D721Med (cell line): ENCODE results near the gene MAP2K3.
"Not testable (repeated sequence)": the region's sequence is repeated elsewhere in the genome, so short reads cannot be mapped to it uniquely, and the experiment has no call there.

Source experiments
- DNase-seq: peaks from one replicate; pipeline ENCODE4 v3.0.0; 2011; ENCODE audit warnings: low spot score; ENCODE audit not compliant: insufficient read length
- FAIRE-seq: peaks from 2 replicates; lab custom pipeline; 2011; peaks lifted over from hg19 to GRCh38; lab: Jason Lieb, UNC
- CTCF ChIP-seq: IDR thresholded peaks from 2 replicates; pipeline ENCODE4 v1.5.1; 2012; ENCODE audit warnings: mild to moderate bottlenecking, control low read depth; ENCODE audit not compliant: insufficient read depth; ENCODE audit errors: missing control alignments

The MAP2K3 gene

GRCh38 chr17:21313320-21313719 lies 28.8 kb downstream of the MAP2K3 start:
- no peak for TF ChIP-seq CTCF
- DNase-seq, result no peak
- FAIRE-seq, result no peak

- FAIRE-seq, DNase-seq: not testable (repeated sequence)
Observed at GRCh38 chr17:21313761-21314160, 29.2 kb downstream of the MAP2K3 start.

GRCh38 chr17:21314261-21314664 lies 29.8 kb downstream of the MAP2K3 start:
- DNase-seq, FAIRE-seq: not testable (repeated sequence)

- DNase-seq, FAIRE-seq: not testable (repeated sequence)
Observed at GRCh38 chr17:21314701-21315111, 30.2 kb downstream of the MAP2K3 start.

DNA sequence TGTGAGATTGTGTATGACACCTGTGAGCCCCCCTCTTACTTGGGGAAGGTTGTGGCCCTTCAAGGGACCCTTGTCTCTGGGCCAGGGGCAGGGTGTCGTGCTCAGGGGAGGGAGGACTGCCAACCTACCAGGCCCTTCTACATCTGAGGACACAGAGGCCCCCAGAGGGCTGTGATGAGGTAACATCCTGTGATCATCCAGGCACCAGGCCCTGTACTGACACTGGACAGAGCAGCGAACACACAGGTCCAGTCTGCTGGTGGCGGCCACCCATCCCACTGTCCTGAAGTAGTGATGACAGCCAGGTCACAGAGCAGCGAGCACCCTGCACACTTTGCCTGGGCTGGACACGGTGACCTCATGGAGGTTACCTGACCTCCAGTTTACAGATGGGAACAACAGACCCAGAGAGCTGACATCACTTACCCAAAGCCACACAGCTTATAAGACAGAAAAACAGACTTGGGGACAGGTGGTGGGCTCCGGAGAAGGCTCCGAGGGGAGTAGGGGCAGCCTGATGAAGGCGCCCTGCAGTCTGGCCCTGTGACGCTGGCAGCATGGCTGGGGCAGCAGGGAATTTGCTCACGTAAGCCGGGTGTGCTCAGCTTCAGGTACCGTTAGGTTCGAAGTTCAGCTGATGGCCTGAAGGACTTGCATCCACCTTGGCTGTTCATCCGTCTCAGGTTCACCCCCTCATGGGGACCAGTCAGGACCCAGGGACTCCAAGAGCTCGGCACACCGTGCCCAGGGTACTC lies 30.9 kb downstream of the MAP2K3 start:
- DNase-seq, FAIRE-seq: not testable (repeated sequence)

DNA sequence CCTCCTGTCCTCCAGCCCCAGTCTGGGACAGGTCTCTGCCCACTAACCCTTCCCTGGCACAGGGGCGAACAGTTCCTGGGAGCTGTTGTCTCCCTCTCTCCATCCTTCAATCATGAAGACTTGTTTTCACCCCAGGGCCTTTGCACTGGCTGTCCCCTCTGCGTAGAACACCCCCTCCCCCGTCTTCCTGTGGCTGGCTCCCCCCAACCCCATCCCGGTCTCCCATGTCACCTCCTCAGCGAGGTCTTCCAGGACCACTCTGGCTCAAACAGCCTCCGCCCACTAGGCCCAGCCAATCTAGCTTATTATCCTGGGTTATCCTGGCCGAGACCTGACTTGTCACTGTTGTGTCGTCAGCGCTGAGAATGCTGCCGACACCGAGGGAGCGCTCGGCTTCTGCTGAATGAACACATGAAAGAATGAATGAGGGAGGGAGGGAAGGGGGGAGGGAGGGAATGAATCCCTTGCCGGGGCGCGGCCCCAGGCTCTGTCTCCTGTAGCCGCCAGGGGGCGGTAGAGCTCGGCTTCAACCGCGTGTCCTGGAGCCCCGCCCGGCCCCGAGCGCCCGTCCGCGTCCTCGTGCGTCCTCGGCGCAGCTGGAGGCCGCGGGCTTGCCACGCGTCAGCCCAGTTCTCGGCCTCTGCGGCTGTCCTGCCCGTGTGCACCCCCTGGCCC lies 31.8 kb downstream of the MAP2K3 start:
- not testable (repeated sequence) for FAIRE-seq

DNA sequence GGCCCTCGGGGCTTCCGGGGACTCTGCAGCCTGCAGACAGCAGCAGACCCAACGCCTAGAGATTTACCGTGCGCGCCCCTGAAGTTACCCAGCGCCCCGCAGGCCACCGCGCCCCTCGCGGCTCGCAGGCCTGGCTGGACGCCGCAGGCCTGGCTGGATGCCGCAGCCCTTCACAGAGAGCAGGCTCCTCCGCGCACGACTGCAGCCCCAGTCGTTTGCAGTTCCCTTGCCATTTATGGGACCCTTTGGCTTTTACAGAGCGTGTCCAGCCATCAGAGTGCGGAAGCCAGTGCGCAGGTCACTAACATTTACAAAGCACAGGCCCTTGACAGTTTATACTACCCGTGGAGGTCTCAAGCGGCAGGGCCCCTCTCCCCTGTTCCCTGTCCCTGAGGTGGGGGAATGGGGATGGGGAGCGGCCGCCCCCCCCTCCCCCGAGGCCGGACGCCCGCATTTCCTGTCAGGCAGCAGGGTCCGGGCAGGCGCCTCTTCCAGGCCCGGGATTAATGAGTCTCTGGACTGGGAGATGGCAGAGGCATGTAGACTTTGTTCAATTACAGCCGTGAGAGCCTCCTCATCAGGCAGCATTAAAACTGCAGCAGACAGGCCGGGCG lies 32.5 kb downstream of the MAP2K3 start:
- FAIRE-seq, result not testable (repeated sequence)

More for the DNA sequence above, 31.8 kb downstream of the MAP2K3 start:
- DNase-seq, result not testable (repeated sequence)

GRCh38 chr17:21317821-21318220 lies 33.3 kb downstream of the MAP2K3 start:
- not testable (repeated sequence) for FAIRE-seq, DNase-seq

More for the DNA sequence above, 32.5 kb downstream of the MAP2K3 start:
- not testable (repeated sequence) for DNase-seq

- FAIRE-seq, result no peak
Observed at GRCh38 chr17:21318439-21318838, 33.9 kb downstream of the MAP2K3 start.

DNA sequence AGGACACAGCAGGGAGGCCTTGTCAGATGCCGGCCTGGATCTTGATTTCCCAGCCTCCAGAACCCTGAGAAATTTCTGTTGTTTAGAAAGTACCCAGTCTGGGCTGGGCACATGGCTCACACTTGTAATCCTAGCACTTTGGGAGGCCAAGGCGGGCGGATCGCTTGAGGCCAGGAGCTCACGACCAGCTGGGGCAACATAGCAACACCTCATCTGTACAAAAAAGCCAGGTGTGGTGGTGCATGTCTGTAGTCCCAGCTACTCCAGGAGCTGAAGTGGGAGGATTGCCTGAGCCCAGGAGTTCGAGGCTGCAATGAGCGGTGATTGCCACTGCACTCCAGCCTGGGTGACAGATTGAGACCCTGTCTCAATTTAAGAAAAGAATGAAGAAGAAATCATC lies 34.3 kb downstream of the MAP2K3 start:
- not testable (repeated sequence) for DNase-seq, FAIRE-seq

More at GRCh38 chr17:21318439-21318838, 33.9 kb downstream of the MAP2K3 start:
- no peak for TF ChIP-seq CTCF
- no peak for DNase-seq

DNA sequence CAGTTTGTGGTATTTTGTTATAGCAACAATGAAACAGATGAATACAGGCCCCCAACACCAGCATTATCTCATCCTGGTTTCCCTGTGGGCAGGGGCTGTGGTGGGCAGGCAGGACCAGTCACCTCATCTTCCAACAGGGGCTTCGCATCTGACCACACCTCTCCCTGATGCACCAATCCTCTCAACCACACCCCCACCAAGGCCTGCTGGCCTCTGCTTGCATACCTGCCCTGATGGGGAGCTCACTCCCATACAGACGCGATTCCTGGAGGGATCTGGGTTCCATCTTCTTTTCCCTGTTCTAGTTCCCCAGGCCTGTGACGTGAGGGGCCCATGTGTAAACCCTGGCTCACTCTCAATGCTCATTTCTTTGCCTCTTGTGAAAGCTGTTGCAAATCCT lies 34.7 kb downstream of the MAP2K3 start:
- DNase-seq, FAIRE-seq: not testable (repeated sequence)

DNA sequence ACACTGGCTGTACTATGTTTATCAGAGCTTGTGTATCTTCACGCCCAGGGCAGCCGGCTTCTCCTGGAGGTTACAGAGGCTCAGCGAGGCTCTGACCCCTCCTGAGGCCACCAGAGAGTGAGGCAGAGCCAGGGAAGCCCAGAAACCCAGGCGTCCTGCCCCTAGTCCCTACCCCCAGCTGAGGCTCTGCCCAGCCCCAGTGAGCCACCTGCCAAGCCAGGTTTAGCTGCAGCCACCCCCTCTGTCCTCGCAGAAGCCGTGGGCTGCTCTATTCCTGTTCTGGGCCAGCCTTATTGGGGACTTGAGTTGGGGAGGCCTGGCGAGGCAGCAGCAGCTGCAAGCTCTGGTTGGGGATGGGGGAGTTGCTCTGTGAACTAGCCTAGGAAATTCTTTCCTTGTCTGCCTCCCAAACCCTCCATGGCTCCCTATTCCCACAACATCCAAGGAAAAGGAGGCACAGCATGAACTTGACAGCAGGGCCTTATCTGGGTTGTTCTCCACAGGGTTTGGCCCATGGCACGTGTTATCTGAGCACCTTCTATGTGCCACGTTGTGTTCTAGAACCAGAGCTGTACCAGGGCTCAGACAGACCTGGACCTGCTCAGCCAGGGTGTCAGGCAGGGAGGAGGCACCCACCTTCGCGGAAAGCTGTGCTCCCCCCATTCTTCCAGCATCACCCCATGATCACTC lies 35.3 kb downstream of the MAP2K3 start:
- not testable (repeated sequence) for FAIRE-seq, DNase-seq

DNA sequence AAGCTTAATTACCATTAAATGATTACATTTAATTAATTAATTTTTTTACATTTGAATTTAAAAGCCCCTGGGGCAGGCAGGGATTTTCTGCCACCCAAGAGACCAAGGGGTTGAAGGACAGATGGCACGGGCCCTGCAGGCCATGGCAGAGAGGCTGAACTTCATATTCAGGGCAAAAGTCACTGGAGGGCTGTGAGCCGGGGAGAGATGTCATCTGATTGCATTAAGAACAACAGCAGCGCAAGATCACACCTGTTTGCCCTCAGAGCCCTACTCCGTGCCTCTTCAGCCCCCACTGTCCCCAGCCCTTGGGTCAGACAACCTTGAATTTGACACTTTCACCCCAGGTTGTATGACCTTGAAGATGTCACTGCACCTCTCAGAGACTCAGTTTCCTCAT lies 35.9 kb downstream of the MAP2K3 start:
- DNase-seq, FAIRE-seq: not testable (repeated sequence)

DNA sequence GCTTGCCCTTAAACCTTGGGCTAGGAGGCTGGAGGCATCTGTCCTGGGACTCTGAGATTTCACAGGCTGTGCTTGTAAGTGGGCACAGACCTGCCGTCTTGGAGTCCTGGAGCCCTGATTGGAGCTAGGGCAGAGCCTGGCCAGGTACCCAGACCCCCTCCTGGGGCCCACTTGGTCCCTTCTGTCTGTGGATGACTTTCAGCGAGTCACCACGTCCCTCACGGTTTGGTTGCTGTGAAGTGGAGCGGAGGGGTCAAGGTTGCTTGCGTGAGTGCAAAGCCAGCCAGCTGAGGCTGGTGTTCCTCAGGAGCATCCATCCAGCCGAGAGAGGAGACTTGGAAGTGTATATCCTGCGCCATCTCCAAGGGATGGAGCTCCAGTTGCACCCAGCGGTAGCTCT lies 36.5 kb downstream of the MAP2K3 start:
- DNase-seq, FAIRE-seq: not testable (repeated sequence)

GRCh38 chr17:21321744-21322191 lies 37.3 kb downstream of the MAP2K3 start:
- not testable (repeated sequence) for DNase-seq, FAIRE-seq

GRCh38 chr17:21323257-21324111 lies 39.0 kb downstream of the MAP2K3 start:
- DNase-seq, FAIRE-seq: not testable (repeated sequence)
